DOHH2 (cell line): Measurements from ENCODE around the gene PLCD4.

ENCODE experiments used
- H3F3A ChIP-seq: fragments of 200-600 bp; sonication (generic), shearing (Covaris generic); 2 replicates; pipeline ENCODE4 v1.6.0; 2016; ENCODE audit warnings: antibody characterized with exemption, mild to moderate bottlenecking; ENCODE audit not compliant: control insufficient read depth, insufficient read depth
- H3K27ac ChIP-seq: fragments of 200-600 bp; sonication (generic); 2 replicates; pipeline ENCODE4 v1.5.1; 2014; ENCODE audit warnings: low read depth, mild to moderate bottlenecking, low read length, moderate library complexity
- H3K27me3 ChIP-seq: fragments of 200-600 bp; sonication (generic); 2 replicates; pipeline ENCODE4 v1.6.1; 2014; ENCODE audit warnings: mild to moderate bottlenecking, low read length, mixed read lengths; ENCODE audit not compliant: control insufficient read depth
- H3K36me3 ChIP-seq: fragments of 200-600 bp; sonication (generic); 2 replicates; pipeline ENCODE4 v1.6.1; 2014; ENCODE audit warnings: mild to moderate bottlenecking, low read length, moderate library complexity, mixed read lengths; ENCODE audit not compliant: control insufficient read depth
- H3K4me1 ChIP-seq: fragments of 200-600 bp; sonication (generic); 2 replicates; pipeline ENCODE4 v1.6.1; 2014; ENCODE audit warnings: mild to moderate bottlenecking, low read length, mixed read lengths; ENCODE audit not compliant: control insufficient read depth
- H3K4me2 ChIP-seq: fragments of 200-600 bp; sonication (generic); 2 replicates; pipeline ENCODE4 v1.6.0; 2014; ENCODE audit warnings: mild to moderate bottlenecking, low read length, moderate library complexity
- H3K4me3 ChIP-seq: fragments of 200-600 bp; sonication (generic); 2 replicates; pipeline ENCODE4 v1.5.1; 2014; ENCODE audit warnings: mild to moderate bottlenecking, low read length, mixed read lengths
- H3K79me2 ChIP-seq: fragments of 200-600 bp; sonication (generic); 2 replicates; pipeline ENCODE4 v1.6.1; 2014; ENCODE audit warnings: mild to moderate bottlenecking, low read length, mixed read lengths; ENCODE audit not compliant: control insufficient read depth
- H3K9me2 ChIP-seq: fragments of 200-600 bp; sonication (generic); replicated peaks from 2 replicates; pipeline ENCODE4 v1.6.1; 2014; ENCODE audit warnings: mild to moderate bottlenecking, low read length, mixed read lengths; ENCODE audit not compliant: control insufficient read depth
- H3K9me3 ChIP-seq: fragments of 200-600 bp; sonication (generic); 2 replicates; pipeline ENCODE4 v1.6.1; 2014; ENCODE audit warnings: antibody characterized with exemption, low read length, mixed read lengths; ENCODE audit not compliant: control insufficient read depth, insufficient read depth
- H4K20me1 ChIP-seq: fragments of 200-600 bp; sonication (generic); 2 replicates; pipeline ENCODE4 v1.6.0; 2014; ENCODE audit warnings: low read depth, mild to moderate bottlenecking, antibody characterized with exemption, low read length, moderate library complexity; ENCODE audit not compliant: control insufficient read depth, insufficient read depth
- EZH2phosphoT487 ChIP-seq: fragments of 200-600 bp; sonication (generic); IDR thresholded peaks from 2 replicates; pipeline ENCODE4 v1.6.1; 2017; ENCODE audit warnings: borderline replicate concordance, mild to moderate bottlenecking, antibody characterized with exemption, low read length, moderate library complexity, mixed read lengths
- TF ChIP-seq, protein P1 (sequence below): fragments of 200-600 bp; sonication (generic); IDR thresholded peaks from one replicate; pipeline ENCODE4 v1.5.1; 2014; ENCODE audit warnings: antibody characterized with exemption, mild to moderate bottlenecking, low read depth, low read length; ENCODE audit not compliant: poor library complexity, severe bottlenecking

The PLCD4 gene

DNA sequence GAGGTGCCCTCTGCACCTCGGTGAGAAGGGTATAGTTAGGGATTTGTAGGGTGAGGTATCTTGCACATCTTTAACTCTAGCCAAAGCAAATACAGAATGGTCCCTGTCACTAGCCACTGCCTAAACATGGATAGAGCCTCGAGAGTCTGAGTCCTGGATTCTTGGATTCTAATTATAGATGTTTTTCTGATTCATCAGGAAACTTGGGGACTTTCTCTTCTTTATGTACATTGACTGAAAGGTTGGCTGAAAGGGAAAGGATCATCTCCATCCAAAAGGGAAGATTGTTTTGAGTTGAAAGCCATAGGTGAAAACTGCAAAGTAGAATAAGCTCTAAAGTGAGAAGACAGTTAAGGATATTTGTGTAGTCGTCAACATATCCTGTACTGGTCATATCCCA lies 72.4 kb downstream of the PLCD4 start:
- Histone ChIP-seq H3K27ac (no peak overlapping the region), H3K9me3 (no peaks in the 10 kb centered on the region), H3K36me3 (peaks cover 5% of the 10 kb centered on the region; the same call in 1 of the 2 replicates), H3K9me2 (no peaks in the 10 kb centered on the region), H3K79me2 (no peaks in the 10 kb centered on the region), H3K4me1 (no peaks in the 10 kb centered on the region), H3K4me2 (no peak overlapping the region), H4K20me1 (no peaks in the 10 kb centered on the region), H3K27me3 (no peaks in the 10 kb centered on the region), H3F3A (no peaks in the 10 kb centered on the region), H3K4me3 (no peak overlapping the region)
- TF ChIP-seq EZH2phosphoT487, result no peak
- TF ChIP-seq, protein P1, sequence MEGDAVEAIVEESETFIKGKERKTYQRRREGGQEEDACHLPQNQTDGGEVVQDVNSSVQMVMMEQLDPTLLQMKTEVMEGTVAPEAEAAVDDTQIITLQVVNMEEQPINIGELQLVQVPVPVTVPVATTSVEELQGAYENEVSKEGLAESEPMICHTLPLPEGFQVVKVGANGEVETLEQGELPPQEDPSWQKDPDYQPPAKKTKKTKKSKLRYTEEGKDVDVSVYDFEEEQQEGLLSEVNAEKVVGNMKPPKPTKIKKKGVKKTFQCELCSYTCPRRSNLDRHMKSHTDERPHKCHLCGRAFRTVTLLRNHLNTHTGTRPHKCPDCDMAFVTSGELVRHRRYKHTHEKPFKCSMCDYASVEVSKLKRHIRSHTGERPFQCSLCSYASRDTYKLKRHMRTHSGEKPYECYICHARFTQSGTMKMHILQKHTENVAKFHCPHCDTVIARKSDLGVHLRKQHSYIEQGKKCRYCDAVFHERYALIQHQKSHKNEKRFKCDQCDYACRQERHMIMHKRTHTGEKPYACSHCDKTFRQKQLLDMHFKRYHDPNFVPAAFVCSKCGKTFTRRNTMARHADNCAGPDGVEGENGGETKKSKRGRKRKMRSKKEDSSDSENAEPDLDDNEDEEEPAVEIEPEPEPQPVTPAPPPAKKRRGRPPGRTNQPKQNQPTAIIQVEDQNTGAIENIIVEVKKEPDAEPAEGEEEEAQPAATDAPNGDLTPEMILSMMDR, result no peak
